HK-2 (cell line): Measurements from ENCODE around the gene TRAPPC1.

Experiments used
- DNase-seq: peaks from one replicate; pipeline ENCODE4 v3.0.0-alpha.2; 2018; ENCODE audit not compliant: unreplicated experiment

The TRAPPC1 gene

DNA sequence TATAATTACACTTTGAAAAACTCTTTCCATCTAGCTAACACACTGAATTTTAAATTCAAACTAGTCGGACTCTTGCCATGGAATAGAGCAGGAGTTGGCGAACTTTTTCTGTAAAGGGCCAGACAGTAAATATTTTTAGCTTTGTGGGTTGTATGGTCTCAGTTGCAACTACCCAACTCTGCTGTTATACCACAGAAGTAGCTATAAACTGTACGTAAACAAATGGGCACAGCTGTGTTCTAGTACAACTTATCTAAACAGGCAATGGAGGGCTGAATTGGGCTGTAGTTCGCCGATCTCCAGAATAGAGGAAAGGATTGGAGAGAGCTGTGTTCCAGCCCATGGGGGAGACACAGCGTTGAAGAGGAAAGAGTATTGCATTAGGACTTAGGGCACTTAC is 9.0 kb upstream of the TRAPPC1 start:
- DNase-seq: no peak

GRCh38 chr17:7940034-7940433 is 8.3 kb upstream of the TRAPPC1 start:
- no peak for DNase-seq

GRCh38 chr17:7935859-7936258 is 4.1 kb upstream of the TRAPPC1 start:
- no peak for DNase-seq

DNA sequence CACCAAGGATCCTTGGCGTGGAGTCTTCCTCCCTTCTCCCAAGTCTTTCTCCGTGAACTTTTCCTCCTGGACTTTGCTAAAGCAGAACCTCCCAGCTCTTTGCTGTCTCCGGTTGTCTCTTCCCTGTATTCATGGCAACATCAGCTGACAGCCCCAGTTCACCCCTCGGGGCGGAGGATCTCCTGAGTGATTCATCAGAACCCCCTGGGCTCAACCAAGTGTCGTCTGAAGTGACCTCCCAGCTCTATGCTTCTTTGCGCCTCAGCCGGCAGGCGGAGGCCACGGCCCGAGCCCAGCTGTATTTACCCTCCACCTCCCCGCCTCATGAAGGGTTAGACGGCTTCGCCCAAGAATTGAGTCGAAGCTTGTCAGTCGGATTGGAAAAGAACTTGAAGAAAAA is 1.2 kb upstream of the TRAPPC1 start:
- peak; percentile 71 for DNase-seq

GRCh38 chr17:7932483-7932891 is 741 bp upstream of the TRAPPC1 start:
- DNase-seq: peak; percentile 23

- no peak for DNase-seq
Observed at GRCh38 chr17:7930841-7931631, 710 bp downstream of the TRAPPC1 start.

- no peak for DNase-seq
Observed at GRCh38 chr17:7929158-7930023, 2.4 kb downstream of the TRAPPC1 start, which contains the start of gene KCNAB3. TSS of gene KCNAB3 (minus strand) at chr17:7929856. CDS start at chr17:7929435, 421 bp downstream.

GRCh38 chr17:7927596-7927995 is 4.2 kb downstream of the TRAPPC1 start:
- DNase-seq: no peak

DNA sequence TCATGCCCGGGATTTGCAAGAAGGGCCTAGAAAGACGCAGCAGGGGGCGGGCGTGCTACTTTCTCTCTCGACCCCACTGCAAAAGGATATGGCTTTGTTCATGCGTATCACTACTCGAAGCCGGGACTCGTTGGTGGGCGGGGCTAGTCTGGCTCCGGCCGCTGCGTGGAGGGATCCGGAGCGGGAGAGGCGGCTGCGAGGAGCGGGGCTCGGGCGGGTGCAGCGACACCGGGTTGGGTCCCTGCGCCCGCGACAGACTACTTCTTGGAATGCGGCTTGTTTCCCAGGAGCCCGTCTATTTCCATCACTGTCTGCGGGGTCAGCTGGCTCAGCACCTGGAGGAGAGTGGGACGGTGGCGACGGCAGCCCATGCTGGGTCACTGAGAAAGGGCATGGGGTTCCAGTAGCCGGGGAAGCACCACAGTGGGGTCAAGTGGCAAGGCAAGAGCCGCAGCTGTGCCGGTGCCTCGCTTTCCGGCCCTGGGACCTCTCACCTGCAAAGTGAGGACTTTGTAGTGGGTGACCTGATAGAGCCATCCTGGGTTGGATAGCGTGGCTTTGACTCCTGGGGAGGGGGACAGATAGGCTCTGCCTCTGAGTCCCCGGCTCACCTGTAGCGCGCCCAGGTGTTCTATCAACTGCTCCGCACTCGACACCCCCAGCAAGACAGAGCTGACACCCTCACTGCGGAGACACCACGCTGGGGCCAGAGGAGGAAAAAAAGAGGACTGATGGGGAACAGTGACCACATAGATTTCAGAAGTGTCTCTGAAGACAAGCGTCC is 8.7 kb downstream of the TRAPPC1 start:
- no peak for DNase-seq

GRCh38 chr17:7922269-7922844 is 9.4 kb downstream of the TRAPPC1 start:
- no peak for DNase-seq

- DNase-seq: peak; percentile 56
Observed at GRCh38 chr17:7916808-7917207, 14.9 kb downstream of the TRAPPC1 start.

- no peak for DNase-seq
Observed at GRCh38 chr17:7916385-7916682, 15.4 kb downstream of the TRAPPC1 start.

- peak; percentile 96 for DNase-seq
Observed at GRCh38 chr17:7915611-7916384, 15.9 kb downstream of the TRAPPC1 start, which contains the start of gene RNF227. TSS of gene RNF227 (minus strand) at chr17:7916289. CDS start at chr17:7916195, 94 bp downstream.

DNA sequence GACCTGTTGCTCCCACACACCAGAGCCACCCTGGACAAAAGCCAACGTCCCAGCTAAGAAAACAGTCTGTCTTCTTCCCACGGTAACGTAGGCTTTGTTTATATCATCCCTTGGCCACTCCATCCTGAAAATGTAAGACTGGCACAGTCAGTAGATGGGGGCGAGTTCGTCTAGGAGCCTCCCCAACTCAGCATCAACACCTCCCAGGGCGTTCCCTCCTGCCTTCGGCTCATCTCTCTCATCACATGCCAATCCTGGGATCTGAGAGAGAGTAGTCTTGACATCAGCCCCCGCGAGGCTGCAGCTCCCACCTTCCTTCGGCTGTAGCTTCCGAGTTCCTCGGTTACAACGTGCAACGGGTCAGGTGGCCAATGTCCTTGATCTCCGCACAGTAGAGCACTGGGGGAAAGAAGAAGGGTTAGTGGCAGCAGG is 16.6 kb downstream of the TRAPPC1 start:
- DNase-seq: no peak

DNA sequence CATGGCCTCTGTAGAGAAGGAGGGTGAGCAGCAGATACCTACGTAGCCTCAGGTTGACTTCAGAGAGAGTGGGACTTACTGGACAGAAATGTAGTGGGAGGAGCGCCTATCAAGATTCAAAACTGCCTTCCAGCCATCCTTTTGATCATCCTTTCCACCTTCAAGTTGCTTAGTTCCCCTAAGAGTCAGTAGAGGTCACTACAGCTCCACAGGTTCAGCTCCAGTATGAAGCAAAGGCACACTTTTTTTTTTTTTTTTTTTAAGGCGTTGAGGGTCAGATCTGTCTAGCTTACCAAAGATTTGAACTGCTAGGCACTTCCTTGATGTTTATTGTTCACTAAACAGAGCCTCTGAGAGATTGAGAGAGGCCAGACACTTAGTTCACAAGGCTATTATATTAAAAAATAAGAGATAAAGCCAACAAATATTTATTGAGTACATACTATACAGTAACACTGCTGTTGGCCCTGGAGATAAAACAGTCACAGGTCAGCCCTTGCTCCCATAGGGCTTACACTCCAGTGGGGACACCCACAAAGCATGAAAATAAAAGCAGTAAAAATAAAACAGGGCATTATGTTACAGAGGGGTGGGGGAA is 18.7 kb downstream of the TRAPPC1 start:
- peak; percentile 26 for DNase-seq

- DNase-seq: no peak
Observed at GRCh38 chr17:7911116-7911515, 20.6 kb downstream of the TRAPPC1 start.

DNA sequence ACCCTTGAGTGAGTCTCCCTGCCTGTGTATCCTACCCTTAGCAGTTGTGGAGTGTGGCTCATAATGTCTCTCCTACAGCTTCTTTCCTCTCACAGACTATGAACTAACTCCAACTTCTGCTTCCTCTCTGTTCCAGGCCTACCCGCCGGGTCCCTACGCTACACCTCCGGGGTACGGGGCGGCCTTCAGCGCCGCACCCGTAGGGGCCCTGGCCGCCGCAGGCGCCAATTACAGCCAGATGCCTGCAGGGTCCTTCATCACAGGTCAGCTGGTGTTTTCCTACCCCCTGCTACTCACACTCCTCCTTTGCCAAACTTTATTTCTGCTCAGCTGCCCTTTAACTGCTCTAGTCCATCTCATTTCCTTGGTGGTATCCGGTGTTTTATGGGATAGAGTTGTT is 21.0 kb downstream of the TRAPPC1 start:
- no peak for DNase-seq

- no peak for DNase-seq
Observed at GRCh38 chr17:7910281-7910680, 21.5 kb downstream of the TRAPPC1 start.

DNA sequence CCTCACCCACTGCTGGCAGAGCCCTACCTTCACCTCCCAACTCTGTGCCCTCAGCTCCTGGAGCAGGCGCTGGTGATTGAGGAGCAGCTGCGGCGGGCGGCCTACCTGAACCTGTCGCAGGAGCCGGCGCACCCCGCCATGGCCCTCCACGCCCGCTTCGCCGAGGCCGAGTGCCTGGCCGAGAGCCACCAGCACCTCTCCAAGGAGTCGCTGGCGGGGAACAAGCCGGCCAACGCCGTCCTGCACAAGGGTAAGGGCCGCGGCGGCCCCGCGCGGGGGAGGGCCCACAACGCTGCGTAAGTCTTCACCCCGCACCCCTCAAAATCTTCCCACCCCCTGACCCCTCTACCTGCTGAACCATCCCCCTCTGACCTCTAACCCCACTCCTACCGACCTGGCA is 22.7 kb downstream of the TRAPPC1 start:
- DNase-seq: no peak
